ENCODE results near the gene USP15. TPM values are rescaled to one million over a fixed set of nuclear protein-coding genes. Genes with fewer than 3 reads are reported as not detected.

The USP15 gene
- total RNA-seq, 6 experiments from 2014 or later: 32.4 to 60.5 (median 37.9) TPM

GRCh38 chr12:62299617-62300016, 39.4 kb downstream of the USP15 start:
- intact Hi-C loops (cut with DNase I): no loop called here
- no peak overlapping the region for H3K27ac ChIP-seq
- ATAC-seq (no peak), DNase-seq (no peak)
- H3K9me3 ChIP-seq: no peaks in the 10 kb centered on the region
- no peaks in the 10 kb centered on the region for H3K4me1 ChIP-seq
- H3K4me3 ChIP-seq: no peak overlapping the region
- no peaks in the 10 kb centered on the region for H3K27me3 ChIP-seq
- H3K36me3 ChIP-seq: peaks cover 0 to 24% (median 12%) of the 10 kb centered on the region in 4 donors
- TF ChIP-seq POLR2A (IDR thresholded peaks at IDR 0.05): no peak
- TF ChIP-seq, protein P1, sequence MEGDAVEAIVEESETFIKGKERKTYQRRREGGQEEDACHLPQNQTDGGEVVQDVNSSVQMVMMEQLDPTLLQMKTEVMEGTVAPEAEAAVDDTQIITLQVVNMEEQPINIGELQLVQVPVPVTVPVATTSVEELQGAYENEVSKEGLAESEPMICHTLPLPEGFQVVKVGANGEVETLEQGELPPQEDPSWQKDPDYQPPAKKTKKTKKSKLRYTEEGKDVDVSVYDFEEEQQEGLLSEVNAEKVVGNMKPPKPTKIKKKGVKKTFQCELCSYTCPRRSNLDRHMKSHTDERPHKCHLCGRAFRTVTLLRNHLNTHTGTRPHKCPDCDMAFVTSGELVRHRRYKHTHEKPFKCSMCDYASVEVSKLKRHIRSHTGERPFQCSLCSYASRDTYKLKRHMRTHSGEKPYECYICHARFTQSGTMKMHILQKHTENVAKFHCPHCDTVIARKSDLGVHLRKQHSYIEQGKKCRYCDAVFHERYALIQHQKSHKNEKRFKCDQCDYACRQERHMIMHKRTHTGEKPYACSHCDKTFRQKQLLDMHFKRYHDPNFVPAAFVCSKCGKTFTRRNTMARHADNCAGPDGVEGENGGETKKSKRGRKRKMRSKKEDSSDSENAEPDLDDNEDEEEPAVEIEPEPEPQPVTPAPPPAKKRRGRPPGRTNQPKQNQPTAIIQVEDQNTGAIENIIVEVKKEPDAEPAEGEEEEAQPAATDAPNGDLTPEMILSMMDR (IDR thresholded peaks at IDR 0.05): no peak
- 87% methylated on average over 3 of the region's 3 CpGs for WGBS (ENCODE audit: insufficient coverage, low coverage, low lambda C conversion rate, missing lambda C conversion rate)

DNA sequence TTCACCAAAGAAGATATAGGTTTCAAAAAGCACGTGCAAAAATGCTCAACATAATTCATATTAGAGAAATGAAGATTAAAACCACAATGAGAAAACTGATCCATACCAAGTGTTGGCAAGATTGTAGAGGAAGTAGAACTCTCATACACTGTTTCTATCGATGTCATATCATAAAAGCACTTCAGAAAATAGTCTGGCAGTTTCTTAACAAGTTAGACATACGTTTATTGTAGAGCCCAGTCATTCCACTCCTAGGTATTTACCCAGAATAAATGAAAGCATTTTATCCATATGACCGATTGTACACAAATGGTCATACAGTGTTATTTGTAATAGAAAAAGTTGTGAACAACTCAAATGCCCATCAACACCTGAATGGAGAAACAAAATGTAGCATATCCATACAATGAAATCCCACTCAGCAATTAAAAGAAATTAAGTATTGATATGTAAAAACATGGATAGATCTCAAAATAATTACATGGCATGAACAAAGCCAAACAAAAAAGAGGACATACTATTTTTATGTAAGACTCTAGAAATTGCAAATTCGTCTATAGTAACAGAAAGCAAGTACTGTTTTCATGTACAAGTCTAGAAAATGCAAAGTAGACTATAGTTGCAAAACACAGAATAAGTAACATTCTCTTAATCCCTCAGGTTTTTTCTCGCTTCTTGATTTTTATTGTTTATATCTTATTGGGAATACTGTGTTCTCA, 41.0 kb downstream of the USP15 start:
- Histone ChIP-seq H3K9me3 (no peaks in the 10 kb centered on the region), H3K27me3 (no peaks in the 10 kb centered on the region), H3K4me3 (no peak overlapping the region), H3K4me1 (no peaks in the 10 kb centered on the region), H3K27ac (no peak overlapping the region), H3K36me3 (peaks cover 0 to 14% (median 11%) of the 10 kb centered on the region in 4 donors)
- 77% methylated on average over 6 of the region's 6 CpGs for WGBS (ENCODE audit: insufficient coverage, low coverage, low lambda C conversion rate, missing lambda C conversion rate)
- DNase-seq: no peak
- no peak for ATAC-seq
- intact Hi-C loops (cut with DNase I): no loop called here
- TF ChIP-seq, protein P1 (IDR thresholded peaks at IDR 0.05): no peak
- no peak for TF ChIP-seq POLR2A (IDR thresholded peaks at IDR 0.05)

- Histone ChIP-seq H3K9me3 (no peaks in the 10 kb centered on the region), H3K27me3 (no peaks in the 10 kb centered on the region), H3K27ac (no peak overlapping the region), H3K4me1 (no peaks in the 10 kb centered on the region), H3K4me3 (no peak overlapping the region), H3K36me3 (peaks cover 0 to 14% (median 11%) of the 10 kb centered on the region in 4 donors)
- 100% methylated on average over 1 of the region's 1 CpG for WGBS (ENCODE audit: insufficient coverage, low coverage, low lambda C conversion rate, missing lambda C conversion rate)
- DNase-seq (no peak), ATAC-seq (no peak)
- TF ChIP-seq, protein P1 (IDR thresholded peaks at IDR 0.05): no peak
- TF ChIP-seq POLR2A (IDR thresholded peaks at IDR 0.05): no peak
- intact Hi-C loops (cut with DNase I): no loop called here
These were observed 41.6 kb downstream of the USP15 start for GRCh38 chr12:62301799-62302133.

GRCh38 chr12:62304560-62304959, 44.4 kb downstream of the USP15 start:
- no peak overlapping the region for H3K27ac ChIP-seq
- H3K9me3 ChIP-seq: no peaks in the 10 kb centered on the region
- WGBS (ENCODE audit: insufficient coverage, low coverage, low lambda C conversion rate, missing lambda C conversion rate): 100% methylated on average over 3 of the region's 3 CpGs
- no peak for DNase-seq
- no peaks in the 10 kb centered on the region for H3K27me3 ChIP-seq
- TF ChIP-seq POLR2A (IDR thresholded peaks at IDR 0.05): no peak
- TF ChIP-seq, protein P1 (IDR thresholded peaks at IDR 0.05): no peak
- ATAC-seq: no peak
- no peaks in the 10 kb centered on the region for H3K4me1 ChIP-seq
- no peak overlapping the region for H3K4me3 ChIP-seq
- intact Hi-C loops (cut with DNase I): no loop called here
- peaks cover 0 to 14% (median 11%) of the 10 kb centered on the region in 4 donors for H3K36me3 ChIP-seq
